HFFc6 (cell line): ENCODE measurements around the gene SLC9A4. TPM values are rescaled to one million over a fixed set of nuclear protein-coding genes. Genes with fewer than 3 reads are reported as not detected.

Experiments used
- DNase-seq: peaks from one replicate; pipeline ENCODE4 v3.0.0-alpha.2; 2018
- H3K27ac Mint-ChIP-seq: 2 replicates; pipeline ENCODE4 v1.8.0; 2020; ENCODE audit warnings: mild to moderate bottlenecking, mixed read lengths
- H3K27me3 Mint-ChIP-seq: 2 replicates; pipeline ENCODE4 v1.8.0; 2021; ENCODE audit warnings: mild to moderate bottlenecking, moderate library complexity, mixed read lengths; ENCODE audit not compliant: insufficient read depth
- H3K36me3 Mint-ChIP-seq: 2 replicates; pipeline ENCODE4 v1.8.0; 2021; ENCODE audit warnings: low read depth, mixed read lengths
- H3K4me1 Mint-ChIP-seq: 2 replicates; pipeline ENCODE4 v1.8.0; 2020; ENCODE audit warnings: low read depth, mixed read lengths
- H3K4me3 Mint-ChIP-seq: 2 replicates; pipeline ENCODE4 v1.8.0; 2020; ENCODE audit warnings: mild to moderate bottlenecking, moderate library complexity, mixed read lengths
- H3K9me3 Mint-ChIP-seq: 2 replicates; pipeline ENCODE4 v1.8.0; 2020; ENCODE audit warnings: mild to moderate bottlenecking, mixed read lengths
- CTCF ChIP-seq: fragments of 200-600 bp; sonication (generic); IDR thresholded peaks from 2 replicates; pipeline ENCODE4 v1.5.0; 2021; ENCODE audit warnings: antibody characterized with exemption, mild to moderate bottlenecking
- total RNA-seq, 6 experiments: library from RNA; stranded (reverse); fragmentation: NEBNext Ultra II Directional; extraction: Animal tissue kit (Norgen Biotek cat#: 25700); gene quantifications; 2 replicates in 1 of 6; 3 replicates in 5 of 6; pipeline ENCODE4 v1.2.3, GENCODE V29; 2021

SLC9A4 gene
- total RNA-seq, 6 experiments from 2014 or later: 0.05 TPM; not detected in 5

GRCh38 chr2:102502576-102502975 lies 29.6 kb downstream of the SLC9A4 start:
- no peaks in the 10 kb centered on the region for H3K4me1 Mint-ChIP-seq
- H3K27ac Mint-ChIP-seq: no peak overlapping the region
- no peaks in the 10 kb centered on the region for H3K9me3 Mint-ChIP-seq
- H3K36me3 Mint-ChIP-seq: no peaks in the 10 kb centered on the region
- no peak overlapping the region for H3K4me3 Mint-ChIP-seq
- H3K27me3 Mint-ChIP-seq: peaks cover 11% of the 10 kb centered on the region
- no peak for DNase-seq
- no peak for TF ChIP-seq CTCF

DNA sequence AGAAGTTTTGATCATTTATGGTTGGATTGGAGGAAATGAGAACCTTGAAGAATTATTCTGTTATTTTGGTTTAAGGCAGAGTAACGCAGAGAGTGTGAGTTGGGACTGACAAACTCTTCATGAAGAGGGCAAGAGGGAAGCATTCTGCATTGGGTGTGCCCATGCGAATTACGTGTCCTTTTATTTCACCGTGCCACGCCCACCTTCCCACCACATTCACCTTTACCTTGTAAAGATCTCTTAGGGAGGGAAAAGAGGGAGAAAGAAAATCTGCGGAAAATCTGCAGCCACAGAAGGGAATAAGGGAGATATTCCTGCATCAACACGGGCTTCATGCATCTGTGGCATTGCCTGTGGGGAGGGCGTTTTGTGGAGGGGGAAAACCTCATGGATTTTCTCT lies 31.8 kb downstream of the SLC9A4 start:
- no peak for DNase-seq
- no peaks in the 10 kb centered on the region for H3K9me3 Mint-ChIP-seq
- no peak overlapping the region for H3K27ac Mint-ChIP-seq
- peaks cover 9% of the 10 kb centered on the region for H3K27me3 Mint-ChIP-seq
- H3K36me3 Mint-ChIP-seq: no peaks in the 10 kb centered on the region
- no peaks in the 10 kb centered on the region for H3K4me1 Mint-ChIP-seq
- TF ChIP-seq CTCF: no peak
- no peak overlapping the region for H3K4me3 Mint-ChIP-seq

- H3K4me3 Mint-ChIP-seq: no peak overlapping the region
- no peak for TF ChIP-seq CTCF
- no peaks in the 10 kb centered on the region for H3K9me3 Mint-ChIP-seq
- H3K27ac Mint-ChIP-seq: no peak overlapping the region
- H3K27me3 Mint-ChIP-seq: peaks cover 9% of the 10 kb centered on the region
- no peaks in the 10 kb centered on the region for H3K4me1 Mint-ChIP-seq
- no peak for DNase-seq
- H3K36me3 Mint-ChIP-seq: no peaks in the 10 kb centered on the region
These were observed 32.3 kb downstream of the SLC9A4 start for GRCh38 chr2:102505290-102505689.

- Mint-ChIP-seq H3K27ac (no peak overlapping the region), H3K9me3 (no peaks in the 10 kb centered on the region), H3K4me1 (no peaks in the 10 kb centered on the region), H3K27me3 (peaks cover 9% of the 10 kb centered on the region), H3K36me3 (no peaks in the 10 kb centered on the region), H3K4me3 (no peak overlapping the region)
- DNase-seq: no peak
- TF ChIP-seq CTCF: no peak
These were observed 33.7 kb downstream of the SLC9A4 start for GRCh38 chr2:102506743-102507142.

GRCh38 chr2:102508863-102509262 lies 35.8 kb downstream of the SLC9A4 start:
- no peak for DNase-seq
- Mint-ChIP-seq H3K27ac (no peak overlapping the region), H3K36me3 (no peaks in the 10 kb centered on the region), H3K4me3 (no peak overlapping the region), H3K27me3 (peaks cover 10% of the 10 kb centered on the region; the same call in 1 of the 2 replicates), H3K9me3 (no peaks in the 10 kb centered on the region), H3K4me1 (peaks cover 6% of the 10 kb centered on the region)
- no peak for TF ChIP-seq CTCF

DNA sequence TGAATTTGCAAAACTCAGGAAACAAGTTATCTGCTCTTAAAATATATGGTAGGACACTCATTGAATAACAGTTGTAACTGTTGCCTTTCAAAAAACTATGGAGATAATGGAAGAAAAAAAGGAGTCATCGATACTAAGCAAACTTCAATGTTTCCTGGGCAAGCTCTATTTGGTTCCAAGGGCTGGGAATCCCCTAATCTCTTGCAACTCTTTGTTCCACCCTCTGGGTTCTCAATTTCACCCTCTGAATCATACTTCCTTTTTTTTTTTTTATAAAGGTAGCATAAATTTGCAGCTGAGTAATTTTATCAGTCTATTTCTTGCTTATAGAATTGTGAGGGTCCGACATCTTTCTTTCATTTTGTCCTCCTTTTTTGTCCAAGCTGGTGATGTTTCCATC lies 36.7 kb downstream of the SLC9A4 start:
- H3K36me3 Mint-ChIP-seq: no peaks in the 10 kb centered on the region
- H3K4me1 Mint-ChIP-seq: peaks cover 15% of the 10 kb centered on the region
- peaks cover 8% of the 10 kb centered on the region; the same call in 1 of the 2 replicates for H3K27me3 Mint-ChIP-seq
- no peak for TF ChIP-seq CTCF
- no peak for DNase-seq
- H3K9me3 Mint-ChIP-seq: no peaks in the 10 kb centered on the region
- no peak overlapping the region for H3K4me3 Mint-ChIP-seq
- no peak overlapping the region for H3K27ac Mint-ChIP-seq
